Stimulated activated CD4-positive, alpha-beta T cell treated with anti-CD3 and anti-CD28 coated beads, Interleukin-12 subunit alpha, Interleukin-12 subunit beta, amount 100 ng/mL, for 4 hours (primary cell): ENCODE measurements around the gene SPG7.

Experiments used
- DNase-seq: peaks from one replicate; pipeline ENCODE4 v3.0.0-alpha.2; 2020

The SPG7 gene

DNA sequence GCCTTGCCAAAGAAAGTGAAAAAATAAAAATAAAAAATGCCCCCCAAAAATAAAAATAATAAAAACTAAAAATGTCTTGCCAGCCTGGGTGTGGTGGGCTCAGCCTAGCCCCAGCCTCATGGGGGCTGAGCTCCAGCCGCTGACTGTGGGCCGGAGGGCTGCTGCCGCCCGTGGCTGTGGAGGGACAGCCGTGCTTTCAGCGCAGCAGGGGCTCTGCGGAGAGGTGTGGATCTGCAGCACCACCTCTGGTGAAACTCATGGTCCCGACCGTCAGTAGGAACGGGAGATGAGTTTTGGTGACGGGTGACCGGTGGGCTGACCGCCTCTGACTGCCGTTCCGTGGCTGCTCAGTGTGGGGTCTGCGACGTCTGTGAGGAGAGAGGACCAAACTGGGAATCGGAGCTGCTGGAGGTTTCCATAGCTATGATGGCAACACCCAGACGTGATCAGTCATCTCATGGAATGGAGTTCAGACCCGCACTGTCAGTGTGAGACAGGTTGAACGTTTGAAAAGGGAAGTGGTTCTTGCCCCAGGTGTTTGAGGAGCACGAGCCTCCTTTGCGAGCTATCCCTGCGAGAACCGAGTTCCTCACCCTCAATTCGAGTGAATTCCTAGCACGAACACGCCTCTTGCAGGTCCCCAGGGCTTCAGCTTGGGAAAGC lies 40.3 kb downstream of the SPG7 start:
- DNase-seq: no peak

DNA sequence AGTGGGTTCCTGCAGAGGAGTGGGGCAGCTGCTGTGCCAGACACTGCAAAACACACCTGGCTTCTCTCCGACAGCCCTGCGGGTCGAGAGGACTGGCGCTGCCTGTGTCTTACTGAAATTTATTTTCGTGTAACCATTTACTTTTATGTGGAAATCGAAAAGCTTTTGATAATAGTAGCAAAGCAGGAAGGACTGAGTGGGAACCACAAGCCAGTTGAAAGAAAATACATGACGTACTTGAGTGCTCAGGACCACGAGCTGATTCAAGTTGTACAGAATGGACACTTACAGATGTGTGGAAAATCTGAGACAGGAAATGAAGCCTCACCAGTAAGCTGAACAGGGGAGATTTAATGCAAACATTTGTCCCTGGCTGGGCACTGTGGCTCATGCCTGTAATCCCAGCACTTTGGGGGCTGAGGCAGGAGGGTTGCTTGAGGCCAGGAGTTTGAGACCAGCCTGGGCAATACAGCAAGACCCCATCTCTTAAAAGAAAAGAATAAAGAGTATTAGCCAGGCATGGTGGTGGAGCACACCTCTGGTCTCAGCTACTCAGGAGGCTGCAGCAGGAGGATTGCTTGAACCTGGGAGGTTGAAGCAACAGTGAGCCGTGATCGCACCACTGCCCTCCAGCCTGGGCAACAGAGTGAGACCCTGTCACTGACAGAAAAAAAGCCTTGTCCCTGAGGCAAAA lies 41.0 kb downstream of the SPG7 start:
- no peak for DNase-seq

DNA sequence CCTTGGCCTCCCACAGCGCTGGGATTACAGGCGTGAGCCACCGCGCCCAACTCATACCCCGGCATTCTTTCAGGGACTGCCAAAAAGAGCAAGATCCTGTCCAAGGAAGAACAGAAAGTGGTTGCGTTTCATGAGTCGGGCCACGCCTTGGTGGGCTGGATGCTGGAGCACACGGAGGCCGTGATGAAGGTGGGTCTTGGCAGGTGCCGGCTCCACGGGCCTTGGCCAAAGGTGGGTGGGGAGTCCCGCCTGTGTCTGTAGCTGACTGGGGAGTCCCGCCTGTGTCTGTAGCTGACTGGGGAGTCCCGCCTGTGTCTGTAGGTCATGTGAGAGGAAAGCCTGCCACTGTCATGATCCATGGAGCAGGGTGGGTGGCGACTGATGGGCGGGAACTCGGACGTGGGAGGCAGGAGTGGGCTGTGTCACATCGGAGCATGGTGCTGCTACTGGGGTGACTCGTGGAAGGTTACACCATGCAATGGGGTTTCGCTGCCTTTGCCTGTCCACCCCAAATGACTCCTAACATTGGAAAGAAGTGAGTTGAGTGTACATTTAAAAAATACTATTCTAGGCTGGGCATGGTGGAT lies 42.3 kb downstream of the SPG7 start:
- no peak for DNase-seq

DNA sequence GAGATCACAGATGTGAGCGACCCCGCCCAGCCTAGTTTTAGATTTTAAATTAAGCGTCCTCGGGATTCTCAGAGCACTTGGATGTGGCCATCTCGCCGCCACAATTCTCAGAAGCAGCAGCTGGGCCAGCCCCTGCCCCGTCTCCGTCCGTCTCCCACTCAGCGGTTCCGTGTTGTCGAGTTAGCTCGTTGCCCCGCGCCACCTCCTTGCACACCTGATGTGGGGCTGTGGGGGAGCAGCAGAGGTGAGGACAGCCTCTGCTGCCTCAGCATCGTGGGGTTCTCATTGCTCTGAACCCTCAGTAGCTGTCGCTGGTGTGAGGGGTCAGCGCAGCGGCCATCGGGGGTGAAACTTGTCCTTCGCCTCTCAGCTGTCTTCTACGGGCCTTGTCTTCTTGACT lies 44.1 kb downstream of the SPG7 start:
- no peak for DNase-seq

DNA sequence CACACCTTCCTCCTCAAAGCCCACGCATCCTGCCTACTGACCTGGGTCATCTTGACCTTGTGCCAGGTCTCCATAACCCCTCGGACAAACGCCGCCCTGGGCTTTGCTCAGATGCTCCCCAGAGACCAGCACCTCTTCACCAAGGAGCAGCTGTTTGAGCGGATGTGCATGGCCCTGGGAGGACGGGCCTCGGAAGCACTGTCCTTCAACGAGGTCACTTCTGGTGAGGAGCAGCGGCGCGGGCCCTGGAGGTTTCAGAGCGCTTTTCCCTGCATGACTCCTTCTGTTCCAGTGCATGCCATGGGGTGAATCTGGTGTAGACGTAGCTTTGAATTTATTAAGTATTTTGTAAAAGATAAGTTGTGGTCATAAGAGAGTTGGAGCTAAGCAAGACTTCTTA lies 44.7 kb downstream of the SPG7 start:
- no peak for DNase-seq

DNA sequence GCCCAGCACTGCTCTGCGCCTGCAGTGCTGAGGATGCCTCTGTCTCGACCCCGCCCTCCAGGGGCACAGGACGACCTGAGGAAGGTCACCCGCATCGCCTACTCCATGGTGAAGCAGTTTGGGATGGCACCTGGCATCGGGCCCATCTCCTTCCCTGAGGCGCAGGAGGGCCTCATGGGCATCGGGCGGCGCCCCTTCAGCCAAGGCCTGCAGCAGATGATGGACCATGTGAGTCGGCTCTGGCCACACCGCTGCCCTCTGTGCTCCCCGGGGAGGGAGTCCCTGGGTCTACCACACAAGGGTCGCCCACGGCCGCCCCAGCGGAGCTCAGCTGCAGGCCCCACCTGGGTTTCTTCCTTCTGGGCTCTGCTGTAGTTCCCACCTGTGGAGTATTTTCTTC lies 45.5 kb downstream of the SPG7 start:
- no peak for DNase-seq

DNA sequence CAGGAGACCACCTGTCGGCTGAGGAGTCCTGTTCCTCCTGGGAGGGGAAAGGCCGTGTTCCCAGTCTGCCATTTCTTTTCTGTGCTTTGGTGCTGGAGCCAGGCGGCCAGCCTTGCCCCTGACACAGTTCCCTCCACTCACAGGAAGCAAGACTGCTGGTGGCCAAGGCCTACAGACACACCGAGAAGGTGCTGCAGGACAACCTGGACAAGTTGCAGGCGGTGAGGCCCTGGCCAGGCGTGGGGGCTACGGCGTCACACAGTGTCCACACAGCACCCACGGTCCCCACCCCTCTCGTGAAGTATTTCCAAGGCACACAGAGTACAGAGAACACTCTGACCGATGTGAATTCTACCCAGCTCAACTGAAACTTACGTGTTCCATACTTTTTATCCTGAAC lies 46.1 kb downstream of the SPG7 start:
- no peak for DNase-seq

DNA sequence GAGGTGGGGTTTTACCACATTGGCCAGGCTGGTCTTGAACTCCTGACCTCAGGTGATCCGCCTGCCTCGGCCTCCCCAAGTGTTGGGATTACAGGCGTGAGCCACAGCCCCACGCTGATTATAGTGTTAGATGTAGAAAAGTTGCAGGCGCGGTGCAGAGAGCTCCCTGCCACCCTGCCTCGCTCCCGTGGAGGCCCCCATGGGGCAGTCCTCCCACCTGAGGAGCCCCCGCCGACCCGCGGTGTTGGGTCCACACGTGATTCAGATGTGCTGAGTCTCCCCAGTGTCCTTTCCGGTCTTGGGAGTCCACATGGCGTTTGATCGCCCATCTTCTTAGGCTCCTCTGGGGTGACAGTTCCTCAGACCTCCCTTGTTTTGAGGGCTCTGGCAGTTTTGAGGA lies 47.1 kb downstream of the SPG7 start:
- DNase-seq: no peak

DNA sequence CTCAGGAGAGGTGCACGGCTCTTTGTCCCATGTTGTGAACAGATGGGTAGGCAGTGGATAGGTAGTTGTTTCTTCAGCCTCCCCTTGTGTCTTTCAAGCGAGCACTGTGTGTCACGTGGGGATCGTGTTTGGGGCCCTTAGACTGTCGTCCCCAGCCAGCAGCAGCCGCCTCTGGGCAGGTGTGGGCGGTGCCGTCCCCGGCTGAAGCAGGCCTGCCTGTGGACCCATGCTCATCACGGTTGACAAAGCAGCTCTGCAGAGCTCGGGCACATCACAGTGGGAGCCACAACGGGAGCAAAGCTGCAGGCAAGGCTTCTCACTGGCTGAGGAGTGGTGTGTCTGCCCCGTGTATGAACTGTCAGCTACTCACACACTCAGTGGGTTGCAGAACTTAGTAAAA lies 47.6 kb downstream of the SPG7 start:
- no peak for DNase-seq

DNA sequence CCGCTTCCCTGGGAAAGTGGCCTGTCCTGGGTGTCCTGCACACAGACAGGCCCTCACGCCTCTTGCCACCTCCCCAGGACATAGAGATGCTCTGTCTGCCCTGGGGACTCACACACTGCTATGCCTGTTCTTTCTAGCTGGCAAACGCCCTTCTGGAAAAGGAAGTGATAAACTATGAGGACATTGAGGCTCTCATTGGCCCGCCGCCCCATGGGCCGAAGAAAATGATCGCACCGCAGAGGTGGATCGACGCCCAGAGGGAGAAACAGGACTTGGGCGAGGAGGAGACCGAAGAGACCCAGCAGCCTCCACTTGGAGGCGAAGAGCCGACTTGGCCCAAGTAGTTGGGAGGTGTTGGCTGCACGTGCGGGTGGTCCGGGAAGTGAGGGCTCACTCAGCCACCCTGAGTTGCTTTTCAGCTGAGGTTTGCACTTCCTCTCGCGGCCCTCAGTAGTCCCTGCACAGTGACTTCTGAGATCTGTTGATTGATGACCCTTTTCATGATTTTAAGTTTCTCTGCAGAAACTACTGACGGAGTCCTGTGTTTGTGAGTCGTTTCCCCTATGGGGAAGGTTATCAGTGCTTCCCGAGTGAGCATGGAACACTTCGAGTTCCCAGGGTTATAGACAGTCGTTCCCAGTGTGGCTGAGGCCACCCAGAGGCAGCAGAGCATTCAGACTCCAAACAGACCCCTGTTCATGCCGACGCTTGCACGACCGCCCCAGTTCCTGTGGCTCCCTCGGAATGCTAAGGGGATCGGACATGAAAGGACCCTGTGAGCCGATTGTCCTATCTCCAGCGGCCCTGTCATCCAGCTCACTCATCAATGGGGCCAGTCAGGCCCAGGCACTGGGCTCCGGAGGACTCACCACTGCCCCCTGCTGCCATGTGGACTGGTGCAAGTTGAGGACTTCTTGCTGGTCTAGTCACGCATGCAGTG lies 48.8 kb downstream of the SPG7 start:
- DNase-seq: peak; percentile 85

DNA sequence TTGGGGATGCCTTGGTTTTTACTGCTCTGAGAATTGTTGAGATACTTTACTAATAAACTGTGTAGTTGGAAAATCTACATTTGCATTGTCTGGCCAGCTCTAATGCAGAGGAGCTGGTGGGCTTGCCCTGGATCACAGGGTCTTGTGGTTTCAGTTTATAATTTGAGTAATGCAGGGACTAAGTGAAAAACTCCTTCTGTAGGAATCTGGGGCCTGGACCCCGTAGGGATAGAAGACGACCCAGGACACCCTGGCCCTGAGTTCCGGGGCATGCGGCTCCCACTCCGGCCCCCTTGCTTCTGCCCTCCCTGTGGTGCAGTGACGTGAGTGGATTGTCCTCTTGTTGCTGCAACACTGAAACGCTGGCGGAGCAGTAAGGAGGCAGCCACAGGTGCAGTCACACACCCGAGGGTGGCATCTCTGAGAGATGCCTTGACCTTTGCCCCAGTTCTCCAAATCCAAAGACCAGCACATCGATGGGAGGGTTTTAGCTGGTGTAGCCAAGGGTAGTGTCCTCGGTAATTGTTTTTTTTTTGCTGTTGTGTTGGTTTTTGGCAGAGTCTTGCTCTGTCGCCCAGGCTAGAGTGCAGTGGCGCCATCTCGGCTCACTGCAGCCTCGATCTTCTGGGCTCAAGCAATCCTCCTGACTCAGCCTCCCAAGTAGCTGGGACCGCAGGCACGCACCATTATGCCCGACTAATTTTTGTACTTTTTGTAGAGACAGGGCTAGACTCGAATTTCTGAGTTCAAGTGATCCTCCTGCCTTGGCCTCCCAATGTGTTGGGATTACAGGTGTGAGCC lies 49.7 kb downstream of the SPG7 start:
- DNase-seq: no peak

DNA sequence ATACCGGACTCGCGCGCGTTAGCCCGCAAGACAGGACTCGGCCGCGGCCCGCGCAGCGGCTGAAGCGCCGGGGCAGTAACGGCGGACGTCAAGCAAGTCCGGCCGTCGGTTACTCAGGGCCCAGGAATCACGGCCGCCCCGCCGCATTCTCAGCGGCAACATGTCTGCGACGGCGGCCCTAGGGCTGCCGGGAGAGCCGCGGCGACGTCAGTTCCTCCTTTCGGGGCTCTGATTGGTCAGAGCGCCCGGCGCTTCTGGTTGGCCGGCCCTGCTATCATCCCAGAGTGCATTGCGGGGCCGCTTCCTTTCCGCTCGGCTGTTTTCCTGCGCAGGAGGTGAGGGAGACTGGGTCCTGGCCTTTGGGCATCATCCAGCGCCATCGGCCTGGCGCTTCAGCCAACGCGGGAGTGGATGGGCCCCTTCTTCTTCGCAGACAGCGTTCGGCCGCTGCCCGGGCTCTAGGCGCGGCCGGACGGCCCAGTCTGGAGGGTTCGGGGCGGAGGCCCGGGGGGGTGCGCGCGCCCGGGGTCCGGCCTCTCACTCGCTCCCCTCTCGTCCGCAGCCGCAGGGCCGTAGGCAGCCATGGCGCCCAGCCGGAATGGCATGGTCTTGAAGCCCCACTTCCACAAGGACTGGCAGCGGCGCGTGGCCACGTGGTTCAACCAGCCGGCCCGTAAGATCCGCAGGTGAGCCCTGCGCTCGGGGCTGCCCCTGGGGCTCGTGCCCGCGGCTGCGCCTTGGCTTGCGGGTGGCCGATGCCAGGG lies 52.4 kb downstream of the SPG7 start, which contains the start of gene RPL13:
TSS of gene RPL13 (plus strand) at position 305 of the 764 bp plus-strand sequence. CDS start at position 583, 278 bp downstream.
- peak; percentile 89 for DNase-seq

DNA sequence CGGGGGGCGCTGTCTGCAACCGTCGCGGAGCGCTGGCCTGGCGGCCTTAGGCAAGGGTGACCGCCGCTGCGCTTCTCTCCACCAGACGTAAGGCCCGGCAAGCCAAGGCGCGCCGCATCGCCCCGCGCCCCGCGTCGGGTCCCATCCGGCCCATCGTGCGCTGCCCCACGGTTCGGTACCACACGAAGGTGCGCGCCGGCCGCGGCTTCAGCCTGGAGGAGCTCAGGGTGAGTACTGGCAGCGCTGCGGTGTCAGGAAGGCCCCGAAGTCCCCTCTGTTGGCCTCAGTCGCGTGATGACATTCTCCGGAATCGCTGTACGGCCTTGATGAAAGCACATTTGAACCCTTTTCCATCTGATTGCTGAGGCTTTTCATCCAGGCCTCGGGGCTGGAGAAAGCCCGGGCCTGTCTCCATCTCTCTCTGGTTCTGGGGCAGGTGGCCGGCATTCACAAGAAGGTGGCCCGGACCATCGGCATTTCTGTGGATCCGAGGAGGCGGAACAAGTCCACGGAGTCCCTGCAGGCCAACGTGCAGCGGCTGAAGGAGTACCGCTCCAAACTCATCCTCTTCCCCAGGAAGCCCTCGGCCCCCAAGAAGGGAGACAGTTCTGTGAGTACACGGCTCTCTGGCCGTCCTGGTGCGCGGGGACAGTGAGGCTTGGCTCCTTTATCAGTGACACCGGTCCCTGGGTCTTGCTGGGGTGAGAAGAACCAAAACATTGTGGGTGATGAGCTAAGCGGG lies 53.1 kb downstream of the SPG7 start:
- DNase-seq: no peak

DNA sequence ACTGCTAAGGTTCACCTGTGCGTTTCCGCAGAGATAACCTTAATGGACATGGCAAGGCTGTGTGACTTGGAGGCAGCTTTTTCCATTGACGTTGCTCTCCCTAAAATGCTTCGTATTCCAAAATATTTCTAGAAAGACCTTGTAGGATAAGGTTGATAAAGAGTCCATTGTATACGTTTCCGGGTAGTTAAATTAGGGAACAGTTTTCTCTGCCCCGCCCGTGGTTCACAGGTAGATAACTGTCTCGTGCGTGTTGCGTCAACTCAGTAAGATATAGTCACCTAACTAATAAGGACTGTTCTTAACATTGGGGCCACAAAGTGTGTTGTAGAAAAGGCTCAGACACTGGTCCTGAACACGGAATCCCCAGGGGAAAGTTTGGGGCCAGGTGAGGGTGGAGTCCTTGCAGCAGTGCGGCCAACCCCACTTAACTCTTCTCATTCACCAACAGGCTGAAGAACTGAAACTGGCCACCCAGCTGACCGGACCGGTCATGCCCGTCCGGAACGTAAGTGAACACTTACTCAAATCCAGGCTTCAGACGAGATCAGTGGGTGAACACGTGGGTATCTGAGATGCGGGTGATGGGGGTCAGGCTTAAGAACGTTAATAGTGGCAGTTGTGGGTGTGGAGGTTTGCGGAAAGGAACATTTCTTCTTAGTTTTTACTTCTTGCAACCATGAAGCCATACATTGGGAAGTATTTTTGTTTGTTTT lies 53.8 kb downstream of the SPG7 start:
- no peak for DNase-seq

DNA sequence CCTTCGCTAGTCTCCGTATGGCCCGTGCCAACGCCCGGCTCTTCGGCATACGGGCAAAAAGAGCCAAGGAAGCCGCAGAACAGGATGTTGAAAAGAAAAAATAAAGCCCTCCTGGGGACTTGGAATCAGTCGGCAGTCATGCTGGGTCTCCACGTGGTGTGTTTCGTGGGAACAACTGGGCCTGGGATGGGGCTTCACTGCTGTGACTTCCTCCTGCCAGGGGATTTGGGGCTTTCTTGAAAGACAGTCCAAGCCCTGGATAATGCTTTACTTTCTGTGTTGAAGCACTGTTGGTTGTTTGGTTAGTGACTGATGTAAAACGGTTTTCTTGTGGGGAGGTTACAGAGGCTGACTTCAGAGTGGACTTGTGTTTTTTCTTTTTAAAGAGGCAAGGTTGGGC lies 54.7 kb downstream of the SPG7 start:
- DNase-seq: no peak

DNA sequence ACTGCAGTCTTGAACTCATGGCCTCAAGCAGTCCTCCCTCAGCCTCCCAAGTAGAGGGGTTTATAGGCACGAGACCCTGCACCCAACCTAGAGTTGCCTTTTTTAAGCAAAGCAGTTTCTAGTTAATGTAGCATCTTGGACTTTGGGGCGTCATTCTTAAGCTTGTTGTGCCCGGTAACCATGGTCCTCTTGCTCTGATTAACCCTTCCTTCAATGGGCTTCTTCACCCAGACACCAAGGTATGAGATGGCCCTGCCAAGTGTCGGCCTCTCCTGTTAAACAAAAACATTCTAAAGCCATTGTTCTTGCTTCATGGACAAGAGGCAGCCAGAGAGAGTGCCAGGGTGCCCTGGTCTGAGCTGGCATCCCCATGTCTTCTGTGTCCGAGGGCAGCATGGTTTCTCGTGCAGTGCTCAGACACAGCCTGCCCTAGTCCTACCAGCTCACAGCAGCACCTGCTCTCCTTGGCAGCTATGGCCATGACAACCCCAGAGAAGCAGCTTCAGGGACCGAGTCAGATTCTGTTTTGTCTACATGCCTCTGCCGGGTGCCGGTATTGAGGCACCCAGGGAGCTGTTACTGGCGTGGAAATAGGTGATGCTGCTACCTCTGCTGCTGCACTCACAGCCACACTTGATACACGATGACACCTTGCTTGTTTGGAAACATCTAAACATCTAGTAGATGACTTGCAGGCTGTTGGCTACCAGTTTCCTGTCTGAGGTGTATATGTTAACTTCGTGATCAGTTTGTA lies 55.6 kb downstream of the SPG7 start:
- no peak for DNase-seq

DNA sequence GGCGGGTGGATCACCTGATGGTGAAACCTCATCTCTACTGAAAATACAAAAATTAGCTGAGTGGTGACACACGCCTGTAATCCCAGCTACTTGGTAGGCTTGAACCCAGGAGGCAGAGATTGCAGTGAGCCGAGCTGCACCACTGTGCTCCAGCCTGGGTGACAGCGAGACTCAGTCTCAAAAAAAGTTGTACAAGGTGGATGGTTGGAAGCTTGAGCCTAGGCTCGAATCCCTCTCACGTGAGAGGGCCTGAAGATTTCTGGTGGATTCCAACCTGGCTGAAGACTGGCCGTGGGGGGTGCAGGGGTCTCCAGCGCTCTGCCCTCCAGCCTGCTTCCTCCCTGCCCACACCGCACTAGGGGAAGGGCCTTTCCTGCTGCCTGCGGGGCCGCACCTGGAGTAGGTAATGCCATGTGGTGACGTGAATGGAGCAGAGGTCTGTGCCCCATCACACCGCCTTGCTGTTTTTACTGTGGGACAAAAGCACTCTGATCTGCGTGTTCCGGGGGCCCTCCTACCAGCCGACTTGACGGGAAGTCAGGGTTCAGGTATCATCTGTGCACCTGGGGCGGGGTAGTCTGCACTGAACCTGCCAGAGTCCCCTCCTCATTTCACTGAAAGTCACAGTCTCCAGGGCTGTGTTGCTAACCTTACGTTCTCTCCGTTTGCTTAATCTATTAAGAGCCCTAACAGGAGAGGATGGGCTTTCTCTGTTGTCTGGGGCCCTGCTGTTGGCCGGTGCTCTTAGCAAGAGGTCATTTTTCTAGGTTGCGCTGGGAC lies 56.5 kb downstream of the SPG7 start:
- no peak for DNase-seq

DNA sequence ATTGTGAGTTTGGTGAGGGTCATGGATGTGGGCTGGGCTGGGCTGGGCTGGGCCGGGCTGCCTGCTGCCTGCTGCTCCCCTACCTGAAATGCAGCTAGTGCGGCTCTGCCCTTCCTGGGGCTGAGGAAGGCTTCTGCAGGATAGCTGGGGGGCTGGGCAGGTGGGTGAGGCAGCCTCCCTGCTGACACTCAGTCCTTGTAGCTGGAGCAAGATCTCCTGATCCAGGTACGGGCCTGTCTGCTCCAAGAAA lies 57.0 kb downstream of the SPG7 start:
- DNase-seq: no peak
